ENCODE results near the gene PCDH9. TPM values are rescaled to one million over a fixed set of nuclear protein-coding genes. Genes with fewer than 3 reads are reported as not detected.

PCDH9 gene
- total and polyA plus RNA-seq, 2 of the 13 experiments (the other 11 are each of a cell fraction or from before 2014, with no cell fraction given) = 0.09 TPM; not detected in 1

DNA sequence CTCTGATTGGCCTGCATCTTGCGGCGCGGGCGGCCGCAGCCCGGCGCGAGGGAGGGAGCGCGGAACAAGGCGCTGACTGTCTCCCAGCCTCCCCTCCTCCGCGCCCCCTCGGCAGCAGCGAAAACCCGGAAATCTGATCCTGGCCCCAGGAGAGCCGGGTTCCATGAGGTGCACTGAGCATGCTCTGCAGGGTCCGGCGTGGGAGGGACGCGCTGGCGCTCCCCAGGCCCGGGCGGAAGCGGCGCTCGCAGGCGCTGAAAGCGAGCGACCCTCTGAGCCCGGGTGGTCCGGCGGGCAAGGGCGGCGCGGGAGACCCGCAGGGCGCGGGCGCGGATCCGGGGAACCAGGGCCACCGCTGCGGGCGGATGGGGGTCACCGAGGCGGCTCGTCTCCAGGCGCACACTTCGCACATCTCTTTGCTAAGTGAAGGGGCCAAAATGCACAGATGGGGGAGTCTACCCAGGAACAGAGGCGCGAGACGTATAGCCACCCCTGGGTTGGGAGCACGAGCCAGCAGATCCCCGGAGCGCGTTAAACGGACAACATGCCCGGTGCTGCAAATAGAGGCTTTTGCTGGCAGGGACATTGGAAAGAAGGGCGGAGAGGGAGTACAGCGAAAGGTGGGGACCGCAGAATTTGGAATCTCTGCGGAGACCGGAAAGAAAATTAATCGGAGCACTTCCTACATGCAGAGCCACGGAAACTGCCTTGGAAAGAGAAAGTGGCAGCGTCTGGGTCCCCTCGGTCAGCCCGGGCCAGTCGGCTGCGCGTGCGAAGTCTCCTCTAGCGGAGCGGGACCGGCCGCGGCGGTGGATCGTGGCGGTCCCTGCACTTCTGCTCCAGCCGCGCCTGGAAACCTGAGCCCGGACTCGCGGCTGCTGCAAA lies 510 bp upstream of the PCDH9 start (continued):
- TF ChIP-seq, protein P1, sequence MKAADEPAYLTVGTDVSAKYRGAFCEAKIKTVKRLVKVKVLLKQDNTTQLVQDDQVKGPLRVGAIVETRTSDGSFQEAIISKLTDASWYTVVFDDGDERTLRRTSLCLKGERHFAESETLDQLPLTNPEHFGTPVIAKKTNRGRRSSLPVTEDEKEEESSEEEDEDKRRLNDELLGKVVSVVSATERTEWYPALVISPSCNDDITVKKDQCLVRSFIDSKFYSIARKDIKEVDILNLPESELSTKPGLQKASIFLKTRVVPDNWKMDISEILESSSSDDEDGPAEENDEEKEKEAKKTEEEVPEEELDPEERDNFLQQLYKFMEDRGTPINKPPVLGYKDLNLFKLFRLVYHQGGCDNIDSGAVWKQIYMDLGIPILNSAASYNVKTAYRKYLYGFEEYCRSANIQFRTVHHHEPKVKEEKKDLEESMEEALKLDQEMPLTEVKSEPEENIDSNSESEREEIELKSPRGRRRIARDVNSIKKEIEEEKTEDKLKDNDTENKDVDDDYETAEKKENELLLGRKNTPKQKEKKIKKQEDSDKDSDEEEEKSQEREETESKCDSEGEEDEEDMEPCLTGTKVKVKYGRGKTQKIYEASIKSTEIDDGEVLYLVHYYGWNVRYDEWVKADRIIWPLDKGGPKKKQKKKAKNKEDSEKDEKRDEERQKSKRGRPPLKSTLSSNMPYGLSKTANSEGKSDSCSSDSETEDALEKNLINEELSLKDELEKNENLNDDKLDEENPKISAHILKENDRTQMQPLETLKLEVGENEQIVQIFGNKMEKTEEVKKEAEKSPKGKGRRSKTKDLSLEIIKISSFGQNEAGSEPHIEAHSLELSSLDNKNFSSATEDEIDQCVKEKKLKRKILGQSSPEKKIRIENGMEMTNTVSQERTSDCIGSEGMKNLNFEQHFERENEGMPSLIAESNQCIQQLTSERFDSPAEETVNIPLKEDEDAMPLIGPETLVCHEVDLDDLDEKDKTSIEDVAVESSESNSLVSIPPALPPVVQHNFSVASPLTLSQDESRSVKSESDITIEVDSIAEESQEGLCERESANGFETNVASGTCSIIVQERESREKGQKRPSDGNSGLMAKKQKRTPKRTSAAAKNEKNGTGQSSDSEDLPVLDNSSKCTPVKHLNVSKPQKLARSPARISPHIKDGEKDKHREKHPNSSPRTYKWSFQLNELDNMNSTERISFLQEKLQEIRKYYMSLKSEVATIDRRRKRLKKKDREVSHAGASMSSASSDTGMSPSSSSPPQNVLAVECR (CRISPR knock-in tag; IDR thresholded peaks at IDR 0.05; ENCODE audit: borderline replicate concordance) = peak; percentile 42; the same call in 1 of the 2 replicates
- peak; percentile 84 for TF ChIP-seq ZNF687 (CRISPR knock-in tag; IDR thresholded peaks at IDR 0.05)
- TF ChIP-seq ZNF44 (CRISPR knock-in tag; IDR thresholded peaks at IDR 0.05) = no peak
- no peak for TF ChIP-seq BCLAF1 (IDR thresholded peaks at IDR 0.05)
- TF ChIP-seq NRL (CRISPR knock-in tag; IDR thresholded peaks at IDR 0.05; ENCODE audit: borderline replicate concordance) = no peak
- no peak for TF ChIP-seq KDM5A (IDR thresholded peaks at IDR 0.05; ENCODE audit: borderline replicate concordance, low read length)
- TF ChIP-seq ARNT (IDR thresholded peaks at IDR 0.05) = no peak
- TF ChIP-seq FOXC1 (CRISPR knock-in tag; IDR thresholded peaks at IDR 0.05; ENCODE audit: borderline replicate concordance) = no peak
- TF ChIP-seq GTF2F1 (IDR thresholded peaks at IDR 0.05; ENCODE audit: low read length) = no peak
- TF ChIP-seq SPEN (CRISPR knock-in tag; IDR thresholded peaks at IDR 0.05; ENCODE audit: low read depth) = 0 out of 2 replicates have a peak, but pooled peaks have one; percentile 80
- TF ChIP-seq MBNL3 (CRISPR knock-in tag; conservative IDR thresholded peaks at IDR 0.05) = no peak
- 0 out of 2 replicates have a peak, but pooled peaks have one; percentile 22 for TF ChIP-seq ZBED4 (CRISPR knock-in tag; IDR thresholded peaks at IDR 0.05; ENCODE audit: borderline replicate concordance)
